ENCODE measurements around the gene GPR160. TPM values are rescaled to one million over a fixed set of nuclear protein-coding genes. Genes with fewer than 3 reads are reported as not detected.

GPR160 gene
- total and polyA plus RNA-seq, 2 donors from 2014 or later: 23.7 to 24.9 TPM

DNA sequence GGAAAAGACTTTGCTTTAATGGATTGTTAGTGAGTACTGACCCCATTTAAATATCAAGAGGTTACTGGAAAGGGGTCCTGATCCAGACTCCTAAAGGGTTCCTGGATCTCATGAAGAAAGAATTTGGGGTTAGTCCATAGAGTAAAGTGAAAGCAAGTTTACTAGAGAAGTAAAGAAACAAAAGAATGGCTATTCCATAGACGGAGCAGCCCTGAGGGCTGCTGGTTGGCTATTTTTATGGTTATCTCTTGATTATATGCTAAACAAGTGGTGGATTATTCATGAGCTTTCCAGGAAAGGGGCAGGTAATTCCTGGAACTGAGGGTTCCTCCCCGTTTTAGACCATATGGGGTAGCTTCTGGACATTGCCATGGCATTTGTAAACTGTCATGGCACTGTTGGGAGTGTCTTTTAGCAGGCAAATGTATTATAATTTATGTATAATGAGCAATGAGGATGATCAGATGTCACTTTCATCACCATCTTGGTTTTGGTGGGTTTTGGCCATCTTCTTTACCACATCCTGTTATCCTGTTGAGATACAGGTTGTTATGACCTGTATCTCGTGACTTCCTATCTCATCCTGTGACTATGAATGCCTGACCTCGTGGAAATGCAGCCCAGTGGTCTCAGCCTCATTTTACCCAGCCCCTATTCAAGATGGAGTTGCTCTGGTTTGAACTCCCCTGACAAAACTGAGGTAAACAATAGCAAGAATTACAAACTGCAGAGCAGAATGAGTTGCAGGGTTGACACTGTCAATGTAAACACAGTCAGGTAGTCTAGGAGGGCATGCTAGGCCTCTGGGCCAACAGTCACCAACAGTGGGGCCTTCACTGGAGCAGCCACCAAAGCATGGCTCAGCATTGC, 10.3 kb upstream of the GPR160 start:
- no peaks in the 10 kb centered on the region for H3K9me3 ChIP-seq (ENCODE audit: control insufficient read depth in 2 of 3, insufficient read depth in 1 of 3, low read length in 3 of 3)
- intact Hi-C loops (cut with DNase I): no loop called here
- DNase-seq: no peak
- H3K27me3 ChIP-seq (ENCODE audit: control insufficient read depth, insufficient read depth, low read length): no peaks in the 10 kb centered on the region
- no peak overlapping the region for H3K9ac ChIP-seq (ENCODE audit: low read length in 3 of 3)
- H3K4me3 ChIP-seq (ENCODE audit: low read length in 3 of 3): no peak overlapping the region
- no peaks in the 10 kb centered on the region for H3K36me3 ChIP-seq (ENCODE audit: control insufficient read depth in 2 of 3, insufficient read depth in 3 of 3, low read length in 3 of 3)
- H3K27ac ChIP-seq (ENCODE audit: low read depth in 2 of 2, low read length in 2 of 2): no peak overlapping the region
- no peaks in the 10 kb centered on the region for H3K4me1 ChIP-seq (ENCODE audit: control insufficient read depth in 2 of 3, insufficient read depth in 2 of 3, low read depth in 1 of 3, low read length in 3 of 3)
- TF ChIP-seq, protein P1, sequence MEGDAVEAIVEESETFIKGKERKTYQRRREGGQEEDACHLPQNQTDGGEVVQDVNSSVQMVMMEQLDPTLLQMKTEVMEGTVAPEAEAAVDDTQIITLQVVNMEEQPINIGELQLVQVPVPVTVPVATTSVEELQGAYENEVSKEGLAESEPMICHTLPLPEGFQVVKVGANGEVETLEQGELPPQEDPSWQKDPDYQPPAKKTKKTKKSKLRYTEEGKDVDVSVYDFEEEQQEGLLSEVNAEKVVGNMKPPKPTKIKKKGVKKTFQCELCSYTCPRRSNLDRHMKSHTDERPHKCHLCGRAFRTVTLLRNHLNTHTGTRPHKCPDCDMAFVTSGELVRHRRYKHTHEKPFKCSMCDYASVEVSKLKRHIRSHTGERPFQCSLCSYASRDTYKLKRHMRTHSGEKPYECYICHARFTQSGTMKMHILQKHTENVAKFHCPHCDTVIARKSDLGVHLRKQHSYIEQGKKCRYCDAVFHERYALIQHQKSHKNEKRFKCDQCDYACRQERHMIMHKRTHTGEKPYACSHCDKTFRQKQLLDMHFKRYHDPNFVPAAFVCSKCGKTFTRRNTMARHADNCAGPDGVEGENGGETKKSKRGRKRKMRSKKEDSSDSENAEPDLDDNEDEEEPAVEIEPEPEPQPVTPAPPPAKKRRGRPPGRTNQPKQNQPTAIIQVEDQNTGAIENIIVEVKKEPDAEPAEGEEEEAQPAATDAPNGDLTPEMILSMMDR (IDR thresholded peaks at IDR 0.05; ENCODE audit: borderline replicate concordance, extremely low read depth, insufficient read depth): no peak
- FAIRE-seq: no peak

DNA sequence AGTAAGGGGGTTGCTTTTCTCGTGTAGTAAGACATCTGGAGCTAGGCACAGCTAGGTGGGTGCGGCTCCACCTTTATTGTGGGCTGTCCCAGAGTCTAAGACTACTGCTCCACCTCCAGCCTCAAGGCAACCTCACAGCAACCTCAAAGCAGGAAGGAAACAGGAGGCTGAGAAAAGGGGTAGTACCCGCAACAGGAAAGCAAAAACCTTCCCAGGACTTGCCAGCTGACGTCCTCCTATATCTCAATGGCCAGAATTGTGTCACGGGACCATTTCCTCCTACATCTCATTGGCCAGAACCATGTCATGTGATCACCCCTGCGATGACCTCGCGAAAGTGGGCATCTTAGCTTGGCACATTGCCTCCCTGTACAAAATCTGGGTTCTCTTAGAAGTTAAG, 4.3 kb upstream of the GPR160 start:
- H3K4me1 ChIP-seq (ENCODE audit: control insufficient read depth in 2 of 3, insufficient read depth in 2 of 3, low read depth in 1 of 3, low read length in 3 of 3): no peaks in the 10 kb centered on the region
- H3K27me3 ChIP-seq (ENCODE audit: control insufficient read depth, insufficient read depth, low read length): no peaks in the 10 kb centered on the region
- H3K27ac ChIP-seq (ENCODE audit: low read depth in 2 of 2, low read length in 2 of 2): no peak overlapping the region
- no peaks in the 10 kb centered on the region for H3K36me3 ChIP-seq (ENCODE audit: control insufficient read depth in 2 of 3, insufficient read depth in 3 of 3, low read length in 3 of 3)
- FAIRE-seq (no peak), DNase-seq (no peak)
- no peak overlapping the region for H3K4me3 ChIP-seq (ENCODE audit: low read length in 3 of 3)
- intact Hi-C loops (cut with DNase I): no loop called here
- TF ChIP-seq, protein P1 (IDR thresholded peaks at IDR 0.05; ENCODE audit: borderline replicate concordance, extremely low read depth, insufficient read depth): no peak
- no peak overlapping the region for H3K9ac ChIP-seq (ENCODE audit: low read length in 3 of 3)
- no peaks in the 10 kb centered on the region for H3K9me3 ChIP-seq (ENCODE audit: control insufficient read depth in 2 of 3, insufficient read depth in 1 of 3, low read length in 3 of 3)

DNA sequence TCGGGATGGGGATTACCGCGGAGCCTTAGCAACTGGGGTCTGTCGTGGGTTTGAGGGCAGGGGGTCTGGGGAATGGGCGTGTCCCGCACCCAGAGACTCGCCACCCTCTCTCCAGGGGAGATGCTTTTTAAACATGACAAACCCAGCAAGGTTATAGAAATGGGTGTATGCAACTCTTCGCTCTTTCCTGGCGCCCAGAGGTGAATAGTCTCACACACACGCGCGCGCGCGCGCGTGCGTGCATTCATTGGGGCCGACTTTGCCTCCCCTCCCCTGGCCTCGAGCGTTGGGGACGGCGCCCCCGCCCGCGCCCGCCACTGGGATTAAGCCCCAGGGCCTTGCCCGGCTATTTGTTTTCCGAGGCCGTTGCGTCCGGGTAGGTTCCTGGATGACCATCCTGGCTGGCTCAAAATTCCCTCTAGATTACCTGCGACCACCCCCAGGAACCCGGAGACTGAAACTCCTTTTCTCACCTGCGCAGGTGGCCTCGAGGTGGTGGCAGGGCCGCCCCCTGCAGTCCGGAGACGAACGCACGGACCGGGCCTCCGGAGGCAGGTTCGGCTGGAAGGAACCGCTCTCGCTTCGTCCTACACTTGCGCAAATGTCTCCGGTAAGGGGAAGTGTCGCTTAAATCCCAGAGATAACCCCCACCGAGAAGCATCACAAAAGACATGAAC, 777 bp downstream of the GPR160 start:
- TF ChIP-seq, protein P1 (IDR thresholded peaks at IDR 0.05; ENCODE audit: borderline replicate concordance, extremely low read depth, insufficient read depth): peak; percentile 12
- Histone ChIP-seq H3K27me3 (ENCODE audit: control insufficient read depth, insufficient read depth, low read length) (no peaks in the 10 kb centered on the region), H3K27ac (ENCODE audit: low read depth in 2 of 2, low read length in 2 of 2) (peak overlapping the region; percentile 63 to 85), H3K9ac (ENCODE audit: low read length in 3 of 3) (peak overlapping the region in 2 of 3 donors; percentile 69 to 73), H3K9me3 (ENCODE audit: control insufficient read depth in 2 of 3, insufficient read depth in 1 of 3, low read length in 3 of 3) (no peaks in the 10 kb centered on the region), H3K4me3 (ENCODE audit: low read length in 3 of 3) (peak overlapping the region; percentile 57 to 84 (median 65)), H3K36me3 (ENCODE audit: control insufficient read depth in 2 of 3, insufficient read depth in 3 of 3, low read length in 3 of 3) (no peaks in the 10 kb centered on the region), H3K4me1 (ENCODE audit: control insufficient read depth in 2 of 3, insufficient read depth in 2 of 3, low read depth in 1 of 3, low read length in 3 of 3) (peaks cover 0 to 2% (median 0%) of the 10 kb centered on the region in 3 donors)
- DNase-seq (peak; percentile 43 to 76 (median 51)), FAIRE-seq (no peak)
- intact Hi-C loops (cut with DNase I): no loop called here

Measured in kidney (tissue), 14 donors.